K562 (cell line): ENCODE measurements around the gene TCF4. TPM values are rescaled to one million over a fixed set of nuclear protein-coding genes. Genes with fewer than 3 reads are reported as not detected.

Experiments
- ETV1 ChIP-seq: fragments of 450-650 bp; conservative IDR thresholded peaks from 2 replicates; pipeline ENCODE4 v1.6.1; 2016; ENCODE audit warnings: missing genetic modification characterization, control low read depth, low read depth, missing compliant biosample characterization
- PHB ChIP-seq: fragments of 250-450 bp; sonication (Bioruptor Pico); IDR thresholded peaks from 2 replicates; pipeline ENCODE4 v1.5.0; 2021
- polyA plus RNA-seq, 8 experiments: library from polyadenylated mRNA; depleted of rRNA in 4 of 8; stranded (reverse) in 5 of 8; unstranded in 3 of 8; fragments of >200 nt; fragmentation: Nextera tagmentation in 2 of 8; fragmentation: Illumina TruSeq in 1 of 8; extraction: Ambion mirVana in 2 of 8; extraction: Trizol in 1 of 8; gene quantifications; 2 replicates each; pipeline versions ENCODE4 v1.2.1 to v1.2.3, GENCODE V29; 2011 to 2014; ENCODE audit warnings: inconsistent platforms in 1 of 8, missing spikeins in 1 of 8
- total RNA-seq, 7 experiments: library from RNA; depleted of rRNA in 6 of 7; stranded (reverse); fragments of >200 nt in 6 of 7; fragmentation: Illumina TruSeq in 2 of 7; extraction: Trizol in 2 of 7; gene quantifications; 2 replicates each; pipeline versions ENCODE4 v1.2.1 to v1.2.3, GENCODE V29; 2011 to 2021; ENCODE audit warnings: low replicate concordance in 1 of 7
- TF ChIP-seq, protein P1 (sequence below), 2 experiments: fragments of 450-650 bp; formaldehyde crosslinking in 1 of 2; IDR thresholded peaks; 2 replicates each; pipeline versions ENCODE4 v1.4.0 to v1.6.1; 2014 to 2020; ENCODE audit warnings: mild to moderate bottlenecking in 2 of 2, borderline replicate concordance in 1 of 2, low read depth in 1 of 2

Gene TCF4
- total and polyA plus RNA-seq, 9 of the 15 experiments (the other 6 are each of a cell fraction or from before 2014, with no cell fraction given) = 4.8 to 24.7 (median 15.2) TPM

DNA sequence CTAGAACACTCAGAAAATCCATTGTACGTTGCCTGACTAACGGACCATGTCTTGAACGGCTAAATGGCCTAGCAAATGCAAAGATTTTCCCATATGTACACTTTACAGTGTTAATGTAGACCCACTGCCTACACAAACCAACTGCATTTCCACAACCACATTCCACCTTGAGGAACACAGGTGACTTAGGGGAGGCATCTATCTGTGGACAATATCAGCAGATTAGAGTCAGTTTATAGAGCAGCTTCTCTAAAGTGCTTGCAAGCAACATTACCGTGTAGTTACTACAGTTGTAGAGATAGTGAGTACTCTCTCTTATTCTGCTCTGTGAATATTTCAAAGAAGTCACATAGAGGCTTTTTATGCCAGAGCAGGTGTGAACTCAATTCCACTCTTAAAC, 139.6 kb downstream of the TCF4 start (continued):
- TF ChIP-seq, protein P1, sequence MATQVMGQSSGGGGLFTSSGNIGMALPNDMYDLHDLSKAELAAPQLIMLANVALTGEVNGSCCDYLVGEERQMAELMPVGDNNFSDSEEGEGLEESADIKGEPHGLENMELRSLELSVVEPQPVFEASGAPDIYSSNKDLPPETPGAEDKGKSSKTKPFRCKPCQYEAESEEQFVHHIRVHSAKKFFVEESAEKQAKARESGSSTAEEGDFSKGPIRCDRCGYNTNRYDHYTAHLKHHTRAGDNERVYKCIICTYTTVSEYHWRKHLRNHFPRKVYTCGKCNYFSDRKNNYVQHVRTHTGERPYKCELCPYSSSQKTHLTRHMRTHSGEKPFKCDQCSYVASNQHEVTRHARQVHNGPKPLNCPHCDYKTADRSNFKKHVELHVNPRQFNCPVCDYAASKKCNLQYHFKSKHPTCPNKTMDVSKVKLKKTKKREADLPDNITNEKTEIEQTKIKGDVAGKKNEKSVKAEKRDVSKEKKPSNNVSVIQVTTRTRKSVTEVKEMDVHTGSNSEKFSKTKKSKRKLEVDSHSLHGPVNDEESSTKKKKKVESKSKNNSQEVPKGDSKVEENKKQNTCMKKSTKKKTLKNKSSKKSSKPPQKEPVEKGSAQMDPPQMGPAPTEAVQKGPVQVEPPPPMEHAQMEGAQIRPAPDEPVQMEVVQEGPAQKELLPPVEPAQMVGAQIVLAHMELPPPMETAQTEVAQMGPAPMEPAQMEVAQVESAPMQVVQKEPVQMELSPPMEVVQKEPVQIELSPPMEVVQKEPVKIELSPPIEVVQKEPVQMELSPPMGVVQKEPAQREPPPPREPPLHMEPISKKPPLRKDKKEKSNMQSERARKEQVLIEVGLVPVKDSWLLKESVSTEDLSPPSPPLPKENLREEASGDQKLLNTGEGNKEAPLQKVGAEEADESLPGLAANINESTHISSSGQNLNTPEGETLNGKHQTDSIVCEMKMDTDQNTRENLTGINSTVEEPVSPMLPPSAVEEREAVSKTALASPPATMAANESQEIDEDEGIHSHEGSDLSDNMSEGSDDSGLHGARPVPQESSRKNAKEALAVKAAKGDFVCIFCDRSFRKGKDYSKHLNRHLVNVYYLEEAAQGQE (IDR thresholded peaks at IDR 0.05; ENCODE audit: borderline replicate concordance) = no peak
- TF ChIP-seq, protein P1 (CRISPR knock-in tag; IDR thresholded peaks at IDR 0.05; ENCODE audit: low read depth) = no peak
- TF ChIP-seq PHB (CRISPR knock-in tag) (no peak), ETV1 (tag) (no peak)
